GM12891 (cell line): ENCODE measurements around the gene APPL2.

Source experiments
- DNase-seq: peaks from one replicate; pipeline ENCODE4 v3.0.0; 2011; ENCODE audit warnings: low spot score; ENCODE audit not compliant: insufficient read length
- FAIRE-seq: peaks from 2 replicates; lab custom pipeline; 2011; peaks lifted over from hg19 to GRCh38; lab: Jason Lieb, UNC
- PAX5 ChIP-seq: IDR thresholded peaks from 2 replicates; pipeline ENCODE4 v1.6.1; 2011; ENCODE audit warnings: low read length, moderate library complexity, mild to moderate bottlenecking; ENCODE audit not compliant: insufficient read depth, severe bottlenecking
- POLR2A ChIP-seq: IDR thresholded peaks from 2 replicates; pipeline ENCODE4 v1.6.1; 2011; ENCODE audit warnings: low read depth, low read length, control low read depth
- POLR2AphosphoS5 ChIP-seq: IDR thresholded peaks from 2 replicates; pipeline ENCODE4 v1.6.1; 2011; ENCODE audit warnings: low read depth, low read length, control low read depth
- POU2F2 ChIP-seq: IDR thresholded peaks from 2 replicates; pipeline ENCODE4 v1.6.1; 2011; ENCODE audit warnings: low read depth, mild to moderate bottlenecking, control low read depth, low read length, moderate library complexity
- SPI1 ChIP-seq: IDR thresholded peaks from 2 replicates; pipeline ENCODE4 v1.6.1; 2011; ENCODE audit warnings: low read depth, low read length, control low read depth
- TAF1 ChIP-seq: IDR thresholded peaks from 2 replicates; pipeline ENCODE4 v1.6.1; 2011; ENCODE audit warnings: low read depth, low read length, control low read depth

The APPL2 gene

GRCh38 chr12:105225505-105226015, 10.4 kb downstream of the APPL2 start:
- DNase-seq, result no peak
- no peak for TF ChIP-seq POLR2A
- TF ChIP-seq TAF1, result no peak
- TF ChIP-seq SPI1, result no peak
- no peak for TF ChIP-seq PAX5
- no peak for FAIRE-seq

DNA sequence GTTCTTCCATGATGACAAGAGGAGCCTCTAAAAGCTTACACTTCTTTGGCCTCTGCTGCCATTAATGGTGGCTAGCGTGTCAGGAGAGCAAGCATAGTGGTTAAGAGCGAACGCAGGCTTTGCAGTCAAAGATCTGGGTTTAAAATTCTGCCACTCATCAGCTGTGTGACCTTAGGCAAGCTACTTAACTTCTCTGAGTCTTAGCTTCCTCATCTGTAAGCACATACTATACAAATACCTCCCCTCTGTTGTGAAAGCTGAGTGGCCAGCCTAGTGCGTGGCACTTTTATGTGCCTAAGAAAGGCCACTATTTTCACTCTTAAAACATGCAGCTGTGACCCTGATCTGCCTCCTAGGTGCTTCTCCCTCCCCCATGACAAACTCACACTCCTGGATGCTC, 11.6 kb downstream of the APPL2 start:
- TF ChIP-seq TAF1 (no peak), POLR2AphosphoS5 (no peak), SPI1 (no peak), PAX5 (no peak), POU2F2 (no peak), POLR2A (no peak)
- FAIRE-seq (no peak), DNase-seq (no peak)

DNA sequence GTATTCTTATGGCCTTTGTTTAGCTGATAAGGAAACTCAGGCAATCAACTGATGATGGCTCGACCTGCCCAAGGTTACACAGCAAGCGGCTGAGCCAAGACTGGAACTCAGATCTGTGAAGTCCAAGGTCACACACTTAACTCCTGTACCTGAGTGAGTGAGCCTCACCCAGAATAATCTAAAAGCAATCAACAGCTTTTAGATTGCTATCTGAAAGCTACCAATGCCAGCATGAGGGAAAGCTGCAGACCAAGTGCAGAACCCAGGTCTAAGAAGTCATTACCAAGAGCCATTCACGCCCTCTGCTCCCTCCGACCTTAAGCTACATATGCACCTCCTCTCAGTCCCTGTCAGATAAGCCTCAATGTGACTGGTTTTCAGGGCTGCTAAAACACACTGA, 12.1 kb downstream of the APPL2 start:
- FAIRE-seq, result no peak
- no peak for DNase-seq
- TF ChIP-seq POU2F2 (no peak), PAX5 (no peak), POLR2AphosphoS5 (no peak), TAF1 (no peak), SPI1 (no peak)

GRCh38 chr12:105223352-105223845, 12.6 kb downstream of the APPL2 start:
- TF ChIP-seq TAF1 (no peak), POLR2A (no peak), POU2F2 (no peak), PAX5 (no peak), POLR2AphosphoS5 (no peak), SPI1 (no peak)
- FAIRE-seq, result no peak
- DNase-seq, result no peak

GRCh38 chr12:105222726-105223351, 13.1 kb downstream of the APPL2 start:
- no peak for DNase-seq
- no peak for TF ChIP-seq TAF1
- FAIRE-seq, result no peak

DNA sequence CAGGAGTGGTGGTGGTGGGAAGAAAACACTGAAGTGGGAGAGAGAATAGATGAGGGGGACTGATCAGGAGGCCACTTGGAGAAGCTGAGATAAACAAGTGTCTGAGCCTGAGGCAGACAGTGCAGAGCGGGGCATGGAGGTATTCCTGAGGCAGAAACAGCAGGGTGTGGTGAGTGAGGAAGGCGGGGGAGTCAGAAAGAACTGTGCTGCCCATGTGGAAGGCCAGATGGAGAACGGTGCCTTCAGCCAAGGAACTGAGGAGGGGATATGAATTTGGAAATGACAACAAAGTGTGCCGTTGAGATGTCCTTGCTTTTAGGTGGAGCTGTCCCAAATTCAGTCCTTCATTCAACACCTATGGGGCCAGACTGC, 13.7 kb downstream of the APPL2 start:
- no peak for TF ChIP-seq TAF1
- TF ChIP-seq POLR2AphosphoS5, result no peak
- no peak for TF ChIP-seq POLR2A
- TF ChIP-seq POU2F2, result no peak
- TF ChIP-seq SPI1, result no peak
- no peak for TF ChIP-seq PAX5
- FAIRE-seq (no peak), DNase-seq (no peak)

DNA sequence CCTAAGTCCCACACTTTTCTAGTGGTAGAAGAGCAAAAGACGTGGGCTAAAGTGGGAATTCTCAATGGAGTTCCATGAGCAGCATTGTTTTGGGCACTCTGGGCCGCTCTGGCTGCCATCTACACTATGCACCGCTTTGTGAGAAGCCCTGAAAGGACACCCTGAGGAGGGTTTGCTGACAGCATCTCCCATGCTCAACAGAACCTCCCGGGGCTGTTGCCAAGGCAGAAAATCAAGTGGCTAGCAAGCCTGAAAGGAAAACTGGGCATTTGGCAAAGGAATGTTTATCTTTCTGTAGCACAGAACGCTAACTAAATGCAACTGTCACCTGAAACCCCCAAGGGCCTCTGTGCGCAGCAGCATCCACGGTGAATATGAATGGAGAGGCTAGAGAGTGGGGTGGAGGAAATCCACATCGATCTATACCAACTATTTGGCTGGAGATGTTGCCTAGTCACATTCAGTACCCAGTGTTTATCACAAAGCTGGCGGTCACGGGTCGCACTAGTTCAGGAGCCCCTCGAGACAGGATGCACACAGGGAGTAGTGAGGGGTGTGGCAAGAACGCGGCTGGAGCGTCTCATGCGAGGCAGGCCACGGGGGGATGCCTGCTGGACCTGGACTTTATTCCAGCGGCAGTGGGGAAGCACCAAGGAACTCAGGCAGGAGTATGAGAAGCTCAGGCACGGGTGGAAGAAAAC, 14.2 kb downstream of the APPL2 start:
- DNase-seq (no peak), FAIRE-seq (no peak)
- TF ChIP-seq SPI1, result no peak
- no peak for TF ChIP-seq POU2F2
- no peak for TF ChIP-seq POLR2AphosphoS5
- no peak for TF ChIP-seq PAX5
- no peak for TF ChIP-seq POLR2A
- no peak for TF ChIP-seq TAF1

DNA sequence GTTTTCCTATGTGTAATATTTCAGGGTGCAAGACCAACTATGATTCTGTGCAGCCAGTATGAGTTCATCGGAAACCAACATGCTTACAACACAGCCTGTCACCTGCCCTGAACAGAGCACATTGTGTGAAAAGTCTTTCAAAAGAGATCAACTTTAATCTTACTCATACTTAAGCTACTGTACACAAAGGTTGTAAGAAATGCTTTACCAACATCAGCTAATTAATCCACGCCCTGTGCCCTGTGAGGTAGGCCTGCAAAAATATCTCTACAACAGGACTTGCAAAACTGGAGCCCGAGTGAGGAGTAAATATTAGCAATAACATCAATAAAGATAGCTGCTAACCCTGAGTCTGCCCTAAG, 15.1 kb downstream of the APPL2 start:
- no peak for FAIRE-seq
- TF ChIP-seq POLR2AphosphoS5 (no peak), SPI1 (no peak), PAX5 (no peak), TAF1 (no peak), POLR2A (no peak), POU2F2 (no peak)
- DNase-seq, result no peak

DNA sequence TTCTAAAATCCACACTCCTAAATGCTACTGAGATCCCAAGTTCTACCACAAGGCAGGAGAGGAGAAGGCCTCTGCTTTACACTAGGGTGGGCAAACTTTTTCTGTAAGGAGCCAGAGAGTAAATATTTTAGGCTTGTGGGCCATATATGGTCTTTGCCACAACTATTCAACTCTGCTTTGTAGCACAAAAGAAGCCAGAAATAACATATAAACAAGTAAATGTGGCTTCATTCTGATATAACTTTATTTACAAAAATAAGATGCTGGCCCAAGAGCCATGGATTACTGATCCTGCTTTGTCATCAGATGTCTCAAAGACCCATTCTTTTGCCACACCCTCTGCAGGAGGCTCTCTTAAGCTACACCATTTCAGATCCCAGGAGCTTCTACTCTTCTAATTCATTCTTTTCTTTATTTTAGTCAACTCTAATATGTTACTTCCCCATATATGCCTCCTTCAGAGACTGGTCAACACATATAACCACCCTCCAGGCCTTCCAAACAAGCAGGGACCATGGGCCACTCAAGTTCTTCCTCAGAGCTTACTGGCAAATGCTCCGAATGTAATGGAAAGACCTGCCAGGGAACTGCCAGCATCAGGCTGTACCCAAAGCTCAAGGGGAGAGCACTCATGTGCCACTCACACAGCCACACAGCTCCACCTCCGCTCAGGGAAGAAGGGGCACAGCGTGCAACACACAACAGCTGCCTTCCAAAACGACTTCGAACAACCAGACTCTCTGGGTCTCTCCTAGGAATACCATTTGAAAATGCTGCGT, 15.6 kb downstream of the APPL2 start:
- TF ChIP-seq POLR2AphosphoS5 (no peak), TAF1 (no peak), POLR2A (no peak), SPI1 (no peak), POU2F2 (no peak), PAX5 (no peak)
- FAIRE-seq (no peak), DNase-seq (no peak)
